GM12878 (cell line): ENCODE measurements around the gene KYAT1. TPM values are rescaled to one million over a fixed set of nuclear protein-coding genes. Genes with fewer than 3 reads are reported as not detected.

Experiments used
- CHD1 ChIP-seq: IDR thresholded peaks from 2 replicates; pipeline ENCODE4 v1.6.1; 2012; ENCODE audit warnings: low read depth, low read length, improper control_type of control experiment
- CREB1 ChIP-seq: IDR thresholded peaks from 2 replicates; pipeline ENCODE4 v1.6.1; 2012; ENCODE audit warnings: low read depth, mild to moderate bottlenecking, inconsistent platforms
- EGR1 ChIP-seq, 2 experiments: IDR thresholded peaks; 1 replicate in 1 of 2; 2 replicates in 1 of 2; pipeline ENCODE4 v1.6.1; 2011 to 2012; ENCODE audit warnings: low read depth in 2 of 2, low read length in 2 of 2, borderline replicate concordance in 1 of 2, mild to moderate bottlenecking in 1 of 2, moderate library complexity in 1 of 2
- NR2C1 ChIP-seq: fragments of 450-650 bp; IDR thresholded peaks from 2 replicates; pipeline ENCODE4 v1.6.1; 2017; ENCODE audit warnings: antibody characterized with exemption, mild to moderate bottlenecking, moderate library complexity
- PAX5 ChIP-seq: IDR thresholded peaks from 2 replicates; pipeline ENCODE4 v1.6.1; 2011; ENCODE audit warnings: low read depth, low read length, borderline replicate concordance
- SMAD1 ChIP-seq: fragments of 450-650 bp; IDR thresholded peaks from 2 replicates; pipeline ENCODE4 v1.6.1; 2018; ENCODE audit warnings: mild to moderate bottlenecking, low read depth; ENCODE audit not compliant: partially characterized antibody
- SRF ChIP-seq, 2 experiments: IDR thresholded peaks; 2 replicates each; pipeline ENCODE4 v1.6.1; 2011; ENCODE audit warnings: low read depth in 2 of 2, low read length in 2 of 2, mild to moderate bottlenecking in 1 of 2, moderate library complexity in 1 of 2
- TBL1XR1 ChIP-seq: IDR thresholded peaks from 2 replicates; pipeline ENCODE4 v1.6.1; 2012; ENCODE audit warnings: low read depth, low read length, improper control_type of control experiment
- TCF3 ChIP-seq: IDR thresholded peaks from 2 replicates; pipeline ENCODE4 v1.6.1; 2012; ENCODE audit warnings: low read depth, mild to moderate bottlenecking, low read length, borderline replicate concordance; ENCODE audit not compliant: insufficient read depth
- WRNIP1 ChIP-seq: IDR thresholded peaks from 2 replicates; pipeline ENCODE4 v1.6.1; 2011; ENCODE audit warnings: low read depth, low read length, improper control_type of control experiment, borderline replicate concordance
- YBX1 ChIP-seq: fragments of 450-650 bp; IDR thresholded peaks from 2 replicates; pipeline ENCODE4 v1.6.1; 2016; ENCODE audit warnings: antibody characterized with exemption
- polyA plus RNA-seq, 11 experiments: library from polyadenylated mRNA; depleted of rRNA in 4 of 11; unstranded in 6 of 11; stranded (reverse) in 5 of 11; fragments of >200 nt; fragmentation: Nextera tagmentation in 4 of 11; fragmentation: Illumina TruSeq in 1 of 11; extraction: Ambion mirVana in 4 of 11; extraction: Trizol in 1 of 11; gene quantifications; 1 replicate in 1 of 11; 2 replicates in 10 of 11; pipeline versions ENCODE4 v1.2.1 to v1.2.3, GENCODE V29; 2011 to 2016; ENCODE audit warnings: inconsistent platforms in 2 of 11, missing spikeins in 2 of 11, low read depth in 1 of 11
- total RNA-seq, 4 experiments: library from RNA; depleted of rRNA in 3 of 4; stranded (reverse); fragments of >200 nt in 3 of 4; fragmentation: Illumina TruSeq in 1 of 4; extraction: Trizol in 1 of 4; gene quantifications; 2 replicates each; pipeline versions ENCODE4 v1.2.1 to v1.2.3, GENCODE V29; 2013 to 2021
- TF ChIP-seq, protein P1 (sequence below): fragments of 150-350 bp; IDR thresholded peaks from 2 replicates; pipeline ENCODE4 v1.6.1; 2014; ENCODE audit warnings: mild to moderate bottlenecking, low read depth, low read length
- TF ChIP-seq, protein P2 (sequence below): IDR thresholded peaks from 2 replicates; pipeline ENCODE4 v1.6.1; 2011; ENCODE audit warnings: borderline replicate concordance, low read depth, mild to moderate bottlenecking, moderate library complexity, low read length; ENCODE audit not compliant: insufficient read depth, poor library complexity, severe bottlenecking
- TF ChIP-seq, protein P3 (sequence below): fragments of 450-650 bp; IDR thresholded peaks from 2 replicates; pipeline ENCODE4 v1.6.1; 2017; ENCODE audit warnings: borderline replicate concordance
- TF ChIP-seq, protein P4 (sequence below): fragments of 450-650 bp; IDR thresholded peaks from 2 replicates; pipeline ENCODE4 v1.6.1; 2017; ENCODE audit warnings: antibody characterized with exemption, mild to moderate bottlenecking, moderate library complexity
- TF ChIP-seq, protein P5 (sequence below): fragments of 450-650 bp; IDR thresholded peaks from 2 replicates; pipeline ENCODE4 v1.6.1; 2018; ENCODE audit warnings: mild to moderate bottlenecking, low read depth, moderate library complexity; ENCODE audit not compliant: partially characterized antibody
- TF ChIP-seq, protein P6 (sequence below): IDR thresholded peaks from 2 replicates; pipeline ENCODE4 v1.6.1; 2012; ENCODE audit warnings: low read length, inconsistent platforms

The KYAT1 gene
- total and polyA plus RNA-seq, 10 of the 15 experiments (the other 5 are each of a cell fraction or from before 2014, with no cell fraction given): 5.8 to 15.7 (median 11.4) TPM

DNA sequence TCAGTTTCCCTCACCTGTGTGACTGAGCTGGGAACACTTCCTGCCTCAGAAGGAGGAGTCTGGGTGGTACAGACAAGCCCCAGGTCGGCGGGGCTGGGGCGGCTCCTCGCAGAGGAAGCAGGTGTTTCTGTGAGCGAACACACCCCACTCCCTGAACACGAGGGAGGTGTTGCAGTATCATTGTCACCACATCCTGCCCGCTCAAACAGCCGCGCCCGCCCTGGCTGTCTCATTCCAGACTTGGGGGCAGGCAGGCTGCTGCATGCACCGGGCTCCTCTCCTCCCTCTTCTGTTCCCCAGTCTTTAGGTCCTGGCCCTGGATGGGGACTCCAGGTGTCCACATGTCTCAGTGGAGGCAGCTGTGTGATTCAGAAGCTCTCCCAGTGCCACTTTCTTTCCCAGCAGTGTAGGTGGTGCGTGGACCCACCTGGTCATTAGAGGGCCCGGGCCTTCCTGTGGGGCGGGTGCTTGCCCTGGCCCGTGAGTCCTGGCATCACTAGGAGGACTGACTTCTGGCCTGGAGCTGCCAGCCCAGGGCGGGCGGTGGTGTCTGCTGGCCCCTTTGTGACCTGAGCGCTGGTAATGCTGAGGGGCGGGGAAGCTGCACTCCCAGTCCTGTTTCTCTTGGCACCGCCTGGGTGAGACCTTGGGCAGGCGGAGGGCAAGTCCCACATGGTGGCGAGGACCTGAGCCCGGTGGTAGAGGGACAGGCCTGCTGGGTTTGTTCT lies 20.8 kb upstream of the KYAT1 start (continued):
- TF ChIP-seq, protein P1, sequence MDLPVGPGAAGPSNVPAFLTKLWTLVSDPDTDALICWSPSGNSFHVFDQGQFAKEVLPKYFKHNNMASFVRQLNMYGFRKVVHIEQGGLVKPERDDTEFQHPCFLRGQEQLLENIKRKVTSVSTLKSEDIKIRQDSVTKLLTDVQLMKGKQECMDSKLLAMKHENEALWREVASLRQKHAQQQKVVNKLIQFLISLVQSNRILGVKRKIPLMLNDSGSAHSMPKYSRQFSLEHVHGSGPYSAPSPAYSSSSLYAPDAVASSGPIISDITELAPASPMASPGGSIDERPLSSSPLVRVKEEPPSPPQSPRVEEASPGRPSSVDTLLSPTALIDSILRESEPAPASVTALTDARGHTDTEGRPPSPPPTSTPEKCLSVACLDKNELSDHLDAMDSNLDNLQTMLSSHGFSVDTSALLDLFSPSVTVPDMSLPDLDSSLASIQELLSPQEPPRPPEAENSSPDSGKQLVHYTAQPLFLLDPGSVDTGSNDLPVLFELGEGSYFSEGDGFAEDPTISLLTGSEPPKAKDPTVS: no peak
- TF ChIP-seq, protein P2, sequence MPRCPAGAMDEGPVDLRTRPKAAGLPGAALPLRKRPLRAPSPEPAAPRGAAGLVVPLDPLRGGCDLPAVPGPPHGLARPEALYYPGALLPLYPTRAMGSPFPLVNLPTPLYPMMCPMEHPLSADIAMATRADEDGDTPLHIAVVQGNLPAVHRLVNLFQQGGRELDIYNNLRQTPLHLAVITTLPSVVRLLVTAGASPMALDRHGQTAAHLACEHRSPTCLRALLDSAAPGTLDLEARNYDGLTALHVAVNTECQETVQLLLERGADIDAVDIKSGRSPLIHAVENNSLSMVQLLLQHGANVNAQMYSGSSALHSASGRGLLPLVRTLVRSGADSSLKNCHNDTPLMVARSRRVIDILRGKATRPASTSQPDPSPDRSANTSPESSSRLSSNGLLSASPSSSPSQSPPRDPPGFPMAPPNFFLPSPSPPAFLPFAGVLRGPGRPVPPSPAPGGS: no peak
- TF ChIP-seq CREB1 (no peak; the same call in 1 of the 2 replicates), SRF (IDR thresholded peaks at IDR 0.05; ENCODE audit: low read depth in 2 of 2, low read length in 2 of 2) (no peak), TCF3 (peak; percentile 85; the same call in 1 of the 2 replicates), PAX5 (no peak; the same call in 1 of the 2 replicates), EGR1 (IDR thresholded peaks at IDR 0.05; ENCODE audit: borderline replicate concordance in 1 of 2, low read depth in 2 of 2, low read length in 2 of 2) (no peak), YBX1 (no peak), SMAD1 (no peak), NR2C1 (no peak), WRNIP1 (no peak), CHD1 (no peak), TBL1XR1 (no peak)
- TF ChIP-seq, protein P3, sequence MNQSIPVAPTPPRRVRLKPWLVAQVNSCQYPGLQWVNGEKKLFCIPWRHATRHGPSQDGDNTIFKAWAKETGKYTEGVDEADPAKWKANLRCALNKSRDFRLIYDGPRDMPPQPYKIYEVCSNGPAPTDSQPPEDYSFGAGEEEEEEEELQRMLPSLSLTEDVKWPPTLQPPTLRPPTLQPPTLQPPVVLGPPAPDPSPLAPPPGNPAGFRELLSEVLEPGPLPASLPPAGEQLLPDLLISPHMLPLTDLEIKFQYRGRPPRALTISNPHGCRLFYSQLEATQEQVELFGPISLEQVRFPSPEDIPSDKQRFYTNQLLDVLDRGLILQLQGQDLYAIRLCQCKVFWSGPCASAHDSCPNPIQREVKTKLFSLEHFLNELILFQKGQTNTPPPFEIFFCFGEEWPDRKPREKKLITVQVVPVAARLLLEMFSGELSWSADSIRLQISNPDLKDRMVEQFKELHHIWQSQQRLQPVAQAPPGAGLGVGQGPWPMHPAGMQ: no peak
- TF ChIP-seq, protein P4, sequence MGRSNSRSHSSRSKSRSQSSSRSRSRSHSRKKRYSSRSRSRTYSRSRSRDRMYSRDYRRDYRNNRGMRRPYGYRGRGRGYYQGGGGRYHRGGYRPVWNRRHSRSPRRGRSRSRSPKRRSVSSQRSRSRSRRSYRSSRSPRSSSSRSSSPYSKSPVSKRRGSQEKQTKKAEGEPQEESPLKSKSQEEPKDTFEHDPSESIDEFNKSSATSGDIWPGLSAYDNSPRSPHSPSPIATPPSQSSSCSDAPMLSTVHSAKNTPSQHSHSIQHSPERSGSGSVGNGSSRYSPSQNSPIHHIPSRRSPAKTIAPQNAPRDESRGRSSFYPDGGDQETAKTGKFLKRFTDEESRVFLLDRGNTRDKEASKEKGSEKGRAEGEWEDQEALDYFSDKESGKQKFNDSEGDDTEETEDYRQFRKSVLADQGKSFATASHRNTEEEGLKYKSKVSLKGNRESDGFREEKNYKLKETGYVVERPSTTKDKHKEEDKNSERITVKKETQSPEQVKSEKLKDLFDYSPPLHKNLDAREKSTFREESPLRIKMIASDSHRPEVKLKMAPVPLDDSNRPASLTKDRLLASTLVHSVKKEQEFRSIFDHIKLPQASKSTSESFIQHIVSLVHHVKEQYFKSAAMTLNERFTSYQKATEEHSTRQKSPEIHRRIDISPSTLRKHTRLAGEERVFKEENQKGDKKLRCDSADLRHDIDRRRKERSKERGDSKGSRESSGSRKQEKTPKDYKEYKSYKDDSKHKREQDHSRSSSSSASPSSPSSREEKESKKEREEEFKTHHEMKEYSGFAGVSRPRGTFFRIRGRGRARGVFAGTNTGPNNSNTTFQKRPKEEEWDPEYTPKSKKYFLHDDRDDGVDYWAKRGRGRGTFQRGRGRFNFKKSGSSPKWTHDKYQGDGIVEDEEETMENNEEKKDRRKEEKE: no peak
- TF ChIP-seq, protein P5, sequence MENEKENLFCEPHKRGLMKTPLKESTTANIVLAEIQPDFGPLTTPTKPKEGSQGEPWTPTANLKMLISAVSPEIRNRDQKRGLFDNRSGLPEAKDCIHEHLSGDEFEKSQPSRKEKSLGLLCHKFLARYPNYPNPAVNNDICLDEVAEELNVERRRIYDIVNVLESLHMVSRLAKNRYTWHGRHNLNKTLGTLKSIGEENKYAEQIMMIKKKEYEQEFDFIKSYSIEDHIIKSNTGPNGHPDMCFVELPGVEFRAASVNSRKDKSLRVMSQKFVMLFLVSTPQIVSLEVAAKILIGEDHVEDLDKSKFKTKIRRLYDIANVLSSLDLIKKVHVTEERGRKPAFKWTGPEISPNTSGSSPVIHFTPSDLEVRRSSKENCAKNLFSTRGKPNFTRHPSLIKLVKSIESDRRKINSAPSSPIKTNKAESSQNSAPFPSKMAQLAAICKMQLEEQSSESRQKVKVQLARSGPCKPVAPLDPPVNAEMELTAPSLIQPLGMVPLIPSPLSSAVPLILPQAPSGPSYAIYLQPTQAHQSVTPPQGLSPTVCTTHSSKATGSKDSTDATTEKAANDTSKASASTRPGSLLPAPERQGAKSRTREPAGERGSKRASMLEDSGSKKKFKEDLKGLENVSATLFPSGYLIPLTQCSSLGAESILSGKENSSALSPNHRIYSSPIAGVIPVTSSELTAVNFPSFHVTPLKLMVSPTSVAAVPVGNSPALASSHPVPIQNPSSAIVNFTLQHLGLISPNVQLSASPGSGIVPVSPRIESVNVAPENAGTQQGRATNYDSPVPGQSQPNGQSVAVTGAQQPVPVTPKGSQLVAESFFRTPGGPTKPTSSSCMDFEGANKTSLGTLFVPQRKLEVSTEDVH: no peak
- TF ChIP-seq, protein P6, sequence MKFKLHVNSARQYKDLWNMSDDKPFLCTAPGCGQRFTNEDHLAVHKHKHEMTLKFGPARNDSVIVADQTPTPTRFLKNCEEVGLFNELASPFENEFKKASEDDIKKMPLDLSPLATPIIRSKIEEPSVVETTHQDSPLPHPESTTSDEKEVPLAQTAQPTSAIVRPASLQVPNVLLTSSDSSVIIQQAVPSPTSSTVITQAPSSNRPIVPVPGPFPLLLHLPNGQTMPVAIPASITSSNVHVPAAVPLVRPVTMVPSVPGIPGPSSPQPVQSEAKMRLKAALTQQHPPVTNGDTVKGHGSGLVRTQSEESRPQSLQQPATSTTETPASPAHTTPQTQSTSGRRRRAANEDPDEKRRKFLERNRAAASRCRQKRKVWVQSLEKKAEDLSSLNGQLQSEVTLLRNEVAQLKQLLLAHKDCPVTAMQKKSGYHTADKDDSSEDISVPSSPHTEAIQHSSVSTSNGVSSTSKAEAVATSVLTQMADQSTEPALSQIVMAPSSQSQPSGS: no peak
